DOHH2 (cell line): Measurements from ENCODE around the gene GRB10.

Source experiments
- H3F3A ChIP-seq: fragments of 200-600 bp; sonication (generic), shearing (Covaris generic); 2 replicates; pipeline ENCODE4 v1.6.0; 2016; ENCODE audit warnings: antibody characterized with exemption, mild to moderate bottlenecking; ENCODE audit not compliant: control insufficient read depth, insufficient read depth
- H3K27ac ChIP-seq: fragments of 200-600 bp; sonication (generic); 2 replicates; pipeline ENCODE4 v1.5.1; 2014; ENCODE audit warnings: low read depth, mild to moderate bottlenecking, low read length, moderate library complexity
- H3K27me3 ChIP-seq: fragments of 200-600 bp; sonication (generic); 2 replicates; pipeline ENCODE4 v1.6.1; 2014; ENCODE audit warnings: mild to moderate bottlenecking, low read length, mixed read lengths; ENCODE audit not compliant: control insufficient read depth
- H3K36me3 ChIP-seq: fragments of 200-600 bp; sonication (generic); 2 replicates; pipeline ENCODE4 v1.6.1; 2014; ENCODE audit warnings: mild to moderate bottlenecking, low read length, moderate library complexity, mixed read lengths; ENCODE audit not compliant: control insufficient read depth
- H3K4me1 ChIP-seq: fragments of 200-600 bp; sonication (generic); 2 replicates; pipeline ENCODE4 v1.6.1; 2014; ENCODE audit warnings: mild to moderate bottlenecking, low read length, mixed read lengths; ENCODE audit not compliant: control insufficient read depth
- H3K4me2 ChIP-seq: fragments of 200-600 bp; sonication (generic); 2 replicates; pipeline ENCODE4 v1.6.0; 2014; ENCODE audit warnings: mild to moderate bottlenecking, low read length, moderate library complexity
- H3K4me3 ChIP-seq: fragments of 200-600 bp; sonication (generic); 2 replicates; pipeline ENCODE4 v1.5.1; 2014; ENCODE audit warnings: mild to moderate bottlenecking, low read length, mixed read lengths
- H3K79me2 ChIP-seq: fragments of 200-600 bp; sonication (generic); 2 replicates; pipeline ENCODE4 v1.6.1; 2014; ENCODE audit warnings: mild to moderate bottlenecking, low read length, mixed read lengths; ENCODE audit not compliant: control insufficient read depth
- H3K9me2 ChIP-seq: fragments of 200-600 bp; sonication (generic); replicated peaks from 2 replicates; pipeline ENCODE4 v1.6.1; 2014; ENCODE audit warnings: mild to moderate bottlenecking, low read length, mixed read lengths; ENCODE audit not compliant: control insufficient read depth
- H3K9me3 ChIP-seq: fragments of 200-600 bp; sonication (generic); 2 replicates; pipeline ENCODE4 v1.6.1; 2014; ENCODE audit warnings: antibody characterized with exemption, low read length, mixed read lengths; ENCODE audit not compliant: control insufficient read depth, insufficient read depth
- H4K20me1 ChIP-seq: fragments of 200-600 bp; sonication (generic); 2 replicates; pipeline ENCODE4 v1.6.0; 2014; ENCODE audit warnings: low read depth, mild to moderate bottlenecking, antibody characterized with exemption, low read length, moderate library complexity; ENCODE audit not compliant: control insufficient read depth, insufficient read depth
- CTCF ChIP-seq: fragments of 200-600 bp; sonication (generic); IDR thresholded peaks from one replicate; pipeline ENCODE4 v1.5.1; 2014; ENCODE audit warnings: antibody characterized with exemption, mild to moderate bottlenecking, low read depth, low read length; ENCODE audit not compliant: poor library complexity, severe bottlenecking
- EZH2phosphoT487 ChIP-seq: fragments of 200-600 bp; sonication (generic); IDR thresholded peaks from 2 replicates; pipeline ENCODE4 v1.6.1; 2017; ENCODE audit warnings: borderline replicate concordance, mild to moderate bottlenecking, antibody characterized with exemption, low read length, moderate library complexity, mixed read lengths

GRB10 gene

DNA sequence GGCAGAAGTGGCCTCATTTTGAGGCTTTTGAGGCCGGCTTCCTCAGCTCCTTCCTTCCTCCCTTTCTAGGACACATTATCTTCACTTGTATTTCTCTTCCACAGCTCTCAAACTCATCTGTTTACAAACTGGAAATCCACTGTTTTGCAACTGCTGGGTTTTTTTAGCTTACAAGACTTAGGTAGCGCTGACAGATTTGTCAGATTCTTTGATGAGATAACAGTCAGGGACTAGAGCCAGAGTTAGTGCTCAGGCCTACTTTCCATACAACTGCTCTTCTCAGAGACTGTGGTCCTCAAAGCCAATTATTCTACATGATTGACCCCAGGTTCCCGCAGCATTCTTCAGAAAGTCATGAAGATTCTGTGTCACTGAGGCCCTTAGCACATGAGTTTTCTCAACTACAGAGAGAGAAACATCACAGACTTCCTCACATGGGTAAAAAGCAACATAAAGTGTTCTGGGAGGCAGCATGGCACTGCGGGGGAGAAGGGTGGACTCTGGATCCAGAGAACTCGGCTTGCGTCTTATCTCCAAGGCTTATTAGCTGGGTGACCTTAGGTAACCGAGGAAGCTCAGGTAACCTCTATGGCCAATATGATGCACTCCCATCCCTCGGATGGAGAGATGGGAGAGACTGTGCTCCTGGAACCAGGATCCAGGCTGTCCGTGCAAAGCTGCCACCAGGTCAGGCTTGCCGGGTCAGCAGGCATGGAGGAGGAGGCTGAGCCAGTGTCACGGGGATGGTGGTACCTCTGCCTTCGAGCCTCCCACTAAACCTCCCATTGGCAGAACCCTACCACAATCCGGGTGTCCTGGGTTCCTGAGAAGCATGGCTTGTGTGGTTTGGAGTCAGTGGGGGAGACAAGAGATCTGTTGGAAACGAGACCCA is 228.0 kb downstream of the GRB10 start:
- no peaks in the 10 kb centered on the region for H4K20me1 ChIP-seq
- no peaks in the 10 kb centered on the region for H3K36me3 ChIP-seq
- no peak overlapping the region for H3K4me3 ChIP-seq
- H3K4me2 ChIP-seq = no peak overlapping the region
- no peaks in the 10 kb centered on the region for H3K79me2 ChIP-seq
- no peak overlapping the region for H3K27ac ChIP-seq
- 0 out of 2 replicates have a peak, but pooled peaks cover 5% of the 10 kb centered on the region for H3K27me3 ChIP-seq
- H3F3A ChIP-seq = no peaks in the 10 kb centered on the region
- H3K4me1 ChIP-seq = no peaks in the 10 kb centered on the region
- TF ChIP-seq EZH2phosphoT487 (no peak), CTCF (no peak)
- no peaks in the 10 kb centered on the region for H3K9me2 ChIP-seq
- H3K9me3 ChIP-seq = no peaks in the 10 kb centered on the region

DNA sequence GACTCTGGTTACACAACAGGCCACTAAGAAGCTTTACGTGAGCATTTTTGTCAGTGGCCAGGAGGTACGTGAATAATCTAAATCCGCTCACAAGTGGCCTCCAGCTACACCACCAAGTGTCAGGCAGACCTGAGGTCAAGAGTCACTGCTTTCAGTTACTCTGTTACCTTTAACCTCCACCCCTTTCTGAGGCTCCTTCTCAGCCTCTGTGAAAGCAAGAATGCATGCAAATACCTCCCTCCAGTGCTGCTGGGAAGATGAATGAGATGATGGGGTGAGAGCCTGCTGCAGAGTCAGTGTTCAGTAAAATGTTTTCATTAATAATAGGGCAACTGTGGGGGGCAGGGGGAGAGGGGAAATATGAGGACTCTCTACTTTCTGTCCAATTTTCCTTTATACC is 228.7 kb downstream of the GRB10 start:
- H3K27ac ChIP-seq = no peak overlapping the region
- no peaks in the 10 kb centered on the region for H3K79me2 ChIP-seq
- no peak overlapping the region for H3K4me2 ChIP-seq
- no peaks in the 10 kb centered on the region for H4K20me1 ChIP-seq
- no peaks in the 10 kb centered on the region for H3F3A ChIP-seq
- H3K36me3 ChIP-seq = no peaks in the 10 kb centered on the region
- H3K9me2 ChIP-seq = no peaks in the 10 kb centered on the region
- H3K9me3 ChIP-seq = no peaks in the 10 kb centered on the region
- H3K4me3 ChIP-seq = no peak overlapping the region
- no peak for TF ChIP-seq EZH2phosphoT487
- TF ChIP-seq CTCF = no peak
- H3K27me3 ChIP-seq = 0 out of 2 replicates have a peak, but pooled peaks cover 5% of the 10 kb centered on the region
- H3K4me1 ChIP-seq = no peaks in the 10 kb centered on the region

GRCh38 chr7:50552921-50553320 is 229.8 kb downstream of the GRB10 start:
- no peak overlapping the region for H3K4me2 ChIP-seq
- no peaks in the 10 kb centered on the region for H3K79me2 ChIP-seq
- H3K27me3 ChIP-seq = peaks cover 7% of the 10 kb centered on the region
- H4K20me1 ChIP-seq = no peaks in the 10 kb centered on the region
- H3K36me3 ChIP-seq = no peaks in the 10 kb centered on the region
- no peak overlapping the region for H3K27ac ChIP-seq
- no peak overlapping the region for H3K4me3 ChIP-seq
- no peaks in the 10 kb centered on the region for H3F3A ChIP-seq
- no peaks in the 10 kb centered on the region for H3K9me3 ChIP-seq
- TF ChIP-seq CTCF (no peak), EZH2phosphoT487 (no peak)
- H3K4me1 ChIP-seq = no peaks in the 10 kb centered on the region
- H3K9me2 ChIP-seq = no peaks in the 10 kb centered on the region
